CD4-positive, alpha-beta T cell treated with Interleukin-10 for 1 hour (primary cell): ENCODE measurements around the gene FAAH.

Experiments used
- DNase-seq: peaks from one replicate; pipeline ENCODE4 v3.0.0-alpha.2; 2020

FAAH gene

DNA sequence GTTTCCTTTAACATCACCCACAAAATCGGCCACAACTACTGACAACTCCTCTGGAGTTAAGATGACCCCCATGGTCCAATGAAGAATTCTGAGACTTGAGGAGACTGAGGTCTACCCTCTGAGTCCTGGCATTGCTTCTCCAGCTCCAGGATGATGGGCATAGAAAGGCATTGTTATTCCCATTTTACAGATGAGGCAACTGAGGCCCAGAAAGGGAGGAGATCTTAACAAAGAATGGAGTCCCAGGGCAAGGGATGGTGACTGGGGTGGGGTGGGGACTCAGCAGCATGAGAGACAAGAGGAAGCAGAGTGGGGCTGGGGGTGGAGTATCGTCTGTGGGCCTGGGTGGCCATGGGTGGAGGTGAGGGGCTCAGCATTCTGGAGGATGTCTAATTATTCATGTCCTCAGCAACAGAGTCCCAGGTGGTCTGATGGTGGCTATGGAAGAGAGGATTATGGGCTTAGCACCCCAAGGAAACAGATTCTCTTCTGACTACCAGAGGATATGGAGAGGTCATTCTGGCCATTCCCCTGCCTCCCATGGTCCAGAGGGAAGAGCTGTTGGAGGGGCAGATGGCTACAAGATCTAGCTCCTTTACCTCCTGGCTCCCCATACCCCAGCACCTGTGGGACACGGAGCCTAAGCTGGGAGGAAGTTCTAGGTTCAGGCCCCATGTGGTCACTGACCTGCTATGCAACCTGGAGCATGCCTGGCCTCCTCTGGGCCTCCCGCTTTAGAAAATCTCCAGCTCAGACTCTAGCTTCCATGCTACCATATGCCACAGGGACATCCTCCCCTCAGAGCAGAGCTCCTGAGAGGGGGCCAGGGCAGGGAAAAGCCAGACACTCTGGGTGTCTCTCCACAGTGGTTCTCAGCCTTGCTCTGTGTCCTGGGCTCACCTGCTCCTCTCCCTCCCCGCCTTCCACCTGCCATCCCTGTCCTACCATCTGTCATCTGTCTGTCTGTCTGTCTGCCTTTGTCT is 58.1 kb downstream of the FAAH start:
- no peak for DNase-seq

DNA sequence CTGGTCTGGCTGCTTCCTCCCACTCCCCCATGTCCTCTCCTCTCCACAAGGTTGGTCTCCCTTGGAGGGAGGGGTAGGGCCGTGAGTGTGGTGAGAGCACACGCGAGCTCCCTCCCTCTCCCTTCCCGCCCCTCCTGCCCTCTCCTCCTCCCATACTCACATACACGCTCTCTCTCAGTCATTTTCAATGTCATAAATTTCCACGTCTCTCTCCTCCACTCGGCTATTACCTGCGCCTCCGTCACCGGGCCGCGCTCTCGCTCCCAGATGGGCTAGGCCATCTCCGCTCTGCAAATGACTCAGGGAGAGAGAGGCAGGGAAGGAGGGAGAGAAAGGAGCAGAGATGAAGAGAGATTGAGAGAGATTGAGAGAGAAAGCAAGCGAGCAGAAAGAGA is 58.8 kb downstream of the FAAH start:
- DNase-seq, result no peak

DNA sequence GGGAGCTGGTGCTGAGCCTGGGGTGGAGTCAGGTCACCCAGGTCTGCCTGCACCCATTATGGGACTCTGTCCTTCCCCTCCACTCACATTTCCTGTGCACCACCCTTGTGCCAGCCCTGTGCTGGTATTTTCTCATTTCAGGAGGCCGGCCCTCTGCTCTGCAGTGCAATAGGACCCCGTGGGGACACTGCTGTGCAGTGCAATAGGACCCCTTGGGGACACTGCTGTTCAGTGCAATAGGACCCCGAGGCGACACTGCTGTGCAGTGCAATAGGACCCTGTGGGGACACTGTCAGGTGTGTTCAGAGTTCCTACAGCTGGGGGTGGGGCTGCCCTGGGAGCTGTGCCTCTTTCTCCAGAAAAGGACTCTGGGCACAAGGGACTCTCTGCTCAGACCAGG is 59.3 kb downstream of the FAAH start:
- DNase-seq, result no peak

DNA sequence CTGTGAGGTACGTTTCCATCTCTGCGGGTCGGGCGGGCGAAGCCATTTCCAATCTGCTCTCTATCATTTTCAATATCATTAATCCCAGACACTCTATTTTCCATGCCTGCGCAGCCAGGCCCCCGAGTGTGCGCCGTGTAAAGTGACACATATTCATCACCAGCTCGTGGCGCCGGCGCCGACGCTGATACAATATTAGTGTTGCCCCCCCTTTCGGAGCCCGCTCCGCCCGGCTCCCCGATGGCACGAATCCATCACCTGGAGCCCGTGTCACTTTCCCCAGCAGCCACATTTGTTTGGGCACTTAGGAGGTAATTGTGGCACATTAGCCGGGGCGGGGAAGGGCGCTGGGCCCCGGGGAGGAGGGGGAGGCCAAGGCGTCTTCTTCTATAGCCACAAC is 61.8 kb downstream of the FAAH start:
- DNase-seq, result no peak

DNA sequence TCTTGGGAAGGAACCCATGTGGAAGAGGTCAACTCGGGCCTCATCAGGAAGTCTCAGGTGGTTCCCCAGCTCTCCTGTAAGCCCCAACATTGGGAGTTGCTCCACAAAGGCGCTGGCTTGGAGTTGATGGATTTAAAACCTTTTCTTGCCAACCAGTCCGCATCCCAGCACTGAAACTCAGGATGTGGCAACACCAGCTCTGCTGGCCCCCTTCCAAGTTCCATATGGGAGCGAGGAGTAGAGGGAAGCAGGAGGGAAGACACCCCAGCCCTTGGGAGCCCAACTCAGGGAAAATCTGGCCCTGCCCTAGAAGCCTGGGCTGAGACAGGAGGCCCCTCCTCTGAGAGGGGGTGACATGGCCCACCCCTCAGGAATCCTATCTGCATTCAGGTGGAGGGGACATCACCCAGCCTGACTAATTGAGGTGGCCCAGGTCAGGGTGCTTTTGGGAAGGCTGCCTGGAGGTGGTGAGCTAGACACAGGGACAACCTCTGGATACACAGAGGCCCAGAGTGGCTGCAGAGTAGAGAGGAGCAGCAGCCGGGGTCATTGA is 62.4 kb downstream of the FAAH start:
- no peak for DNase-seq

DNA sequence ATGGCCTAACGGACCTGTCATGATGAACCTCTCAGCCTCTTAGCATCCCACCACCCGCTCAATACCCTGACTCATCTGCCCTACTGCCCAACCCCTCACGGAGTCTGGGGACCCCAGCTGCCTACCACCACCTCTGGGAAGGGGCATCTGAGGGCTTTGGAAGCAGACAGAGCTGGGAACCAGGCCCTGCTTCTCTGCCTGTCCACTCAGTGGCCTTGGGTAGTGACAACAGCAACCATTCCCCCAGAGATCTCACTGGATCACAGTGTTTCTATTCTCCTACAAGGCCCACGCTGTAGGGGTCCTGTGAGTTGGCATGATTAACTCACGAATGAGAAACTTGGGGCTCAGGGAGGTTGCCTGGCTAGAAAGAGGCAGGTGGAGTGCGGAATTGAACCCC is 63.1 kb downstream of the FAAH start:
- no peak for DNase-seq

DNA sequence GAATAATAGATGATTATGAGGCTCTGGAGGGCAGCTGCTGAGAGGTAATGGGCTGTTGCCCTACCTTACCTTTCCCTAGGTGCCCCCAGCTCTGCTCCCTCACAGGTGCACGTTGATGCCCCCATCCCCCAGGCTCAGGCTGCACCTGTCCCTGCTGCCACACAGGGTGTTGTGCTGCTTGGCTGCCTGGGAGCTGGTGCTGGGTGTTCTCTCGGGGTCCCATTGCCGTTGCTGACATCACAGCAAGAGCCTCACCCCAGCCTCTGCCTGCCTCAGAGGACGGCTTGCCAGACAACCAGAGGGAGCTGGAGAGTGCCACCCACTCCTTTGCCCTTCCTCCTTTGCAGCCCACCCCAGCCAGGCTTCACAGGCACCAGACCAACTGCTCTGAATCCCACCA is 64.1 kb downstream of the FAAH start:
- no peak for DNase-seq

DNA sequence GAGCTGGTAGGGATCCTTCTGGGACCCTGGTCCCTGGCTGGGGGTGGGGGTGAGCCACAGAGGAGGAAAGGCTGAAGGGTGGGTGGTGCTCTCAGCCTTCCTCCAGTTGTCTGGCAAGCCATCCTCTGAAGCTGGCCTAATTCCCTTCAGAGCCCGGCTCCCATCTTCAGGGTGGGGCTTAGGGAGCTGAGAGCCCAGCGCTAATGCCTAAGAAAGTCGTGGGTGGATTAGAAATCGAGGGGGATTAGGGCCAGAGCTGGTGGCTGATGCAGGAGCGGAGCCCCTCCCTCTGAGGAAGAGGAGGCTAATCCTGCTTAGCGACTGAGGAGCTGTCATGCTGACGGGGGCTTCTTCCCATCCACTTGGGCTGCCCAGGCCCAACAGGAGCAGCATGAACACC is 64.7 kb downstream of the FAAH start:
- no peak for DNase-seq

DNA sequence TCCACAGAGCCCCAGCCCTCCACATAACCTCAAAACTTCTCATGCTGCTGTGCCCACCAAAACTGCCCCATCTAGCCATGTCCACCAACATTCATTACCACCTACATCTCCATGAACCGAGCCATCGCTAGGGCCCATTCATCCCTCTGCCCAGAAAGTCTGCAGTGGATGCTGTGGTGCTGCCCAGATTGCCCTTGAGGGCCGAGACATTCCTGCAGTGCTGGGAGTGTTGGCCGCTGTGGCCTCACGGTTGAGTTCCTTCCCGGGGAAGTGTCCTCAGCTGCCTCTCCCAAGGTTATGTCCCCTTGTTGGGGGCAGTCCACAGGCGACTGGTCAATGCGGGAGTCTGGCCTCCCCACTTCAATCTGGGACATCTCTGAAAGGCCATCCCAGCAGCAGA is 65.2 kb downstream of the FAAH start:
- DNase-seq, result no peak

DNA sequence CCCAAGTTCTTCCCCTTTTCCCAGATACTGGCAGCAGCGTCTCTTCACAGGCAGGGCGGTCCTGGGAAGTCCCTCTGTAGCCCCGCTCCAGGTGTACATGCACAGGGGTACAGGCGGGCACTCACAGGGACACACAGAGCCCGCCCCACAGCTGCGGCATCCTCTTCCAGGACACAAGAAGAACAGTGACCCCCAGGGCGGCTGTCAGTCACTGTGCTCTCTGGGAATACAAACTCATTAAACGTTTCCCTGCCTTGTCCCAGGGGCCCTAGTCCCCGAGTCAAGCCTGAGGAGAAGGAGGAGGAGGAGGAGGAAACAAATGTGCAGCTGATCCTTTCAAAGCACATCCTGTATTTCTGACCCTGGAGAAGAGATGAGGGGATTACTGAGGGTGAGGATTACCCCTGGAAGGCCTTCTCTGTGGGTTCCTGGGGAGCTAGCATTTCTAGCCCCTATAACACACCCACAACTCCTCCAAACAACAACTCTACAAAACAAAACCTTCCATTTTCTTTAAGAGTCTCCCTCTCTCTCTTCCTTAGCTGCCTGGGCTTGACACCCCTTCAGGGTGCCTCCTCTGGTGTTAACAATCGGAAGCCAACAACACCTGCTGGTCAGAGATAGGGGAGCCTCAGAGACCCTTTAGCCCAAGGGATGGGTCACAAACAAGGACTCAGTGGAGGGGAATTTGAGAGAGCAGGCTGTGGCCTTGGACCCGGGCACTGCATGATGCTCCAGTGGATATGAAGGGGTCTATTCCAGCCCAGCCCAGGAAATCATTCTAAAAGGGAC is 67.1 kb downstream of the FAAH start:
- no peak for DNase-seq

DNA sequence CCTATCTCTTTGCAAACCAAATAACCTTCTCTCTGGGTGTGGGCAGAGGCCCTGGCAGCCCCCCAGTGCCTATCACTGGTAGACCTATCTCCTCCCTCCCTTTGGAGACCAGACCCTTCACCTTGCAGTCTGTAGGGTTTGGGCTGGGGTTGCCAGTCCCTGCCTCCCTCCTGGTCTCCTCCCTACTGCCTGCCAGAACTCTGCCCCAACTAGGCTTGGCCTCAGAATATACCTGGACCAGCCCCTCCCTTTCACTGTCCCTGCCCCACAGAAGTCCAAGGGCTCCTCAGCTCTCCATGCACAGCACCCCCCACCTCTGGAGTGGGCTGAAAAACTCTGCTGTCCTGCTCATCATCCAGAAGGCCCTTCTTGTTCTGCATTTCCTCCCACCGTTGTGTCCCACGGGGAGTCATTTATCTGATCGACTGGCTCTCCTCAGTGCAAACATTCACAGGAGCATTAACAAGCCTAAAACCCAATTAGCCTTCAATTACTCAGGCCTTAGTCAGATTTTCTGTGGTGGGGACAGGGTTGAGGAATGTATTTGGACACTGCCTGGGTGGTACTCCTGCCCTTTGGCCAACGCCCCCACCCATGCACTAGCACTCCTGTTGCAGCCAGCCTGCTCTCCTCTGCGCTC is 67.8 kb downstream of the FAAH start:
- DNase-seq, result no peak
